ENCODE data around the gene RBCK1. TPM values are rescaled to one million over a fixed set of nuclear protein-coding genes. Genes with fewer than 3 reads are reported as not detected.

RBCK1 gene
- total RNA-seq, 1 donor from 2014 or later = 43.7 TPM

GRCh38 chr20:408843-409696 lies 971 bp downstream of the RBCK1 start:
- no peak for ATAC-seq
- intact Hi-C loops (cut with DNase I) = loop anchor here (5.0 kb wide), 2 partner anchors 47 to 62 kb away; partner anchors contain the start of gene NRSN2

GRCh38 chr20:409697-410559 lies 1.8 kb downstream of the RBCK1 start:
- DNase-seq (ENCODE audit: missing footprints) (no peak), ATAC-seq (no peak)
- intact Hi-C loops (cut with DNase I) = loop anchor here (2.0 to 5.0 kb wide), 3 partner anchors 48 to 63 kb away; partner anchors contain the start of genes NRSN2 and TBC1D20

More at GRCh38 chr20:408843-409696, 971 bp downstream of the RBCK1 start:
- no peak for DNase-seq (ENCODE audit: missing footprints)

GRCh38 chr20:412081-412480 lies 4.0 kb downstream of the RBCK1 start:
- ATAC-seq = no peak
- DNase-seq (ENCODE audit: missing footprints) = no peak
- intact Hi-C loops (cut with DNase I) = no loop called here

GRCh38 chr20:414161-414560 lies 6.1 kb downstream of the RBCK1 start:
- ATAC-seq (no peak), DNase-seq (ENCODE audit: missing footprints) (no peak)
- intact Hi-C loops (cut with DNase I) = no loop called here

GRCh38 chr20:415820-416322 lies 7.8 kb downstream of the RBCK1 start:
- DNase-seq (ENCODE audit: missing footprints) (no peak), ATAC-seq (no peak)
- intact Hi-C loops (cut with DNase I) = no loop called here

GRCh38 chr20:416950-417800 lies 9.1 kb downstream of the RBCK1 start:
- ATAC-seq (no peak), DNase-seq (ENCODE audit: missing footprints) (no peak)
- intact Hi-C loops (cut with DNase I) = no loop called here

- intact Hi-C loops (cut with DNase I) = no loop called here
- ATAC-seq = no peak
- no peak for DNase-seq (ENCODE audit: missing footprints)
Measured at GRCh38 chr20:417801-418342, 9.8 kb downstream of the RBCK1 start.

GRCh38 chr20:418858-419365 lies 10.8 kb downstream of the RBCK1 start:
- ATAC-seq = no peak
- intact Hi-C loops (cut with DNase I) = no loop called here
- no peak for DNase-seq (ENCODE audit: missing footprints)

GRCh38 chr20:419556-420165 lies 11.6 kb downstream of the RBCK1 start:
- peak; percentile 9 for ATAC-seq

GRCh38 chr20:420166-420620 lies 12.1 kb downstream of the RBCK1 start:
- intact Hi-C loops (cut with DNase I) = no loop called here
- DNase-seq (ENCODE audit: missing footprints) = no peak
- no peak for ATAC-seq

More at GRCh38 chr20:419556-420165, 11.6 kb downstream of the RBCK1 start:
- DNase-seq (ENCODE audit: missing footprints) = no peak
- intact Hi-C loops (cut with DNase I) = no loop called here

GRCh38 chr20:420721-421574 lies 12.8 kb downstream of the RBCK1 start:
- intact Hi-C loops (cut with DNase I) = no loop called here
- ATAC-seq (no peak), DNase-seq (ENCODE audit: missing footprints) (no peak)

GRCh38 chr20:421685-422250 lies 13.7 kb downstream of the RBCK1 start:
- intact Hi-C loops (cut with DNase I) = no loop called here
- no peak for DNase-seq (ENCODE audit: missing footprints)

GRCh38 chr20:426566-426965 lies 18.5 kb downstream of the RBCK1 start:
- ATAC-seq (no peak), DNase-seq (ENCODE audit: missing footprints) (no peak)
- intact Hi-C loops (cut with DNase I) = no loop called here

More at GRCh38 chr20:421685-422250, 13.7 kb downstream of the RBCK1 start:
- no peak for ATAC-seq

- DNase-seq (ENCODE audit: missing footprints) = no peak
- intact Hi-C loops (cut with DNase I) = no loop called here
Measured at GRCh38 chr20:427401-427800, 19.3 kb downstream of the RBCK1 start.

GRCh38 chr20:427849-428657 lies 20.0 kb downstream of the RBCK1 start:
- ATAC-seq (no peak), DNase-seq (ENCODE audit: missing footprints) (no peak)
- intact Hi-C loops (cut with DNase I) = no loop called here

More at GRCh38 chr20:427401-427800, 19.3 kb downstream of the RBCK1 start:
- ATAC-seq = no peak
